K562 (cell line): ENCODE measurements around the gene AGK. TPM values are rescaled to one million over a fixed set of nuclear protein-coding genes. Genes with fewer than 3 reads are reported as not detected.

Source experiments
- ARID2 ChIP-seq: fragments of 450-650 bp; IDR thresholded peaks from 2 replicates; pipeline ENCODE4 v1.6.1; 2017; ENCODE audit warnings: antibody characterized with exemption, mild to moderate bottlenecking
- FOXJ3 ChIP-seq: sonication (generic); formaldehyde crosslinking; IDR thresholded peaks from 2 replicates; pipeline ENCODE4 v1.4.0; 2020; ENCODE audit warnings: mild to moderate bottlenecking, missing genetic modification reagents
- HCFC1 ChIP-seq: IDR thresholded peaks from 2 replicates; pipeline ENCODE4 v1.6.1; 2012; ENCODE audit warnings: low read depth, low read length, improper control_type of control experiment
- IRF2 ChIP-seq: sonication (generic); formaldehyde crosslinking; IDR thresholded peaks from 2 replicates; pipeline ENCODE4 v1.8.1; 2022; ENCODE audit warnings: mild to moderate bottlenecking, missing genetic modification reagents
- MAFK ChIP-seq: IDR thresholded peaks from 2 replicates; pipeline ENCODE4 v1.6.1; 2011; ENCODE audit warnings: low read length, improper control_type of control experiment
- MXI1 ChIP-seq: IDR thresholded peaks from 2 replicates; pipeline ENCODE4 v1.6.1; 2011; ENCODE audit warnings: low read depth, mild to moderate bottlenecking, improper control_type of control experiment, low read length
- PBX2 ChIP-seq, 2 experiments: IDR thresholded peaks in 1 of 2; conservative IDR thresholded peaks in 1 of 2; 2 replicates each; pipeline ENCODE4 v1.6.1; 2016; ENCODE audit warnings: low read depth in 2 of 2, mild to moderate bottlenecking in 1 of 2, missing compliant biosample characterization in 1 of 2, missing genetic modification characterization in 1 of 2, moderate library complexity in 1 of 2
- REST ChIP-seq, 2 experiments: fragments of 450-650 bp; formaldehyde crosslinking in 1 of 2; IDR thresholded peaks; 2 replicates each; pipeline versions ENCODE4 v1.4.0 to v1.6.1; 2014 to 2020; ENCODE audit warnings: mild to moderate bottlenecking in 2 of 2, borderline replicate concordance in 1 of 2, low read depth in 1 of 2
- SNIP1 ChIP-seq: fragments of 450-650 bp; IDR thresholded peaks from 2 replicates; pipeline ENCODE4 v1.7.1; 2017; ENCODE audit warnings: low read depth, mild to moderate bottlenecking
- ZBTB26 ChIP-seq: fragments of 450-650 bp; formaldehyde crosslinking; IDR thresholded peaks from 2 replicates; pipeline ENCODE4 v1.4.0; 2022; ENCODE audit warnings: missing genetic modification characterization
- polyA plus RNA-seq, 8 experiments: library from polyadenylated mRNA; depleted of rRNA in 4 of 8; stranded (reverse) in 5 of 8; unstranded in 3 of 8; fragments of >200 nt; fragmentation: Nextera tagmentation in 2 of 8; fragmentation: Illumina TruSeq in 1 of 8; extraction: Ambion mirVana in 2 of 8; extraction: Trizol in 1 of 8; gene quantifications; 2 replicates each; pipeline versions ENCODE4 v1.2.1 to v1.2.3, GENCODE V29; 2011 to 2014; ENCODE audit warnings: inconsistent platforms in 1 of 8, missing spikeins in 1 of 8
- total RNA-seq, 7 experiments: library from RNA; depleted of rRNA in 6 of 7; stranded (reverse); fragments of >200 nt in 6 of 7; fragmentation: Illumina TruSeq in 2 of 7; extraction: Trizol in 2 of 7; gene quantifications; 2 replicates each; pipeline versions ENCODE4 v1.2.1 to v1.2.3, GENCODE V29; 2011 to 2021; ENCODE audit warnings: low replicate concordance in 1 of 7

Gene AGK
- total and polyA plus RNA-seq, 9 of the 15 experiments (the other 6 are each of a cell fraction or from before 2014, with no cell fraction given), result 50.7 to 128 (median 71.8) TPM

DNA sequence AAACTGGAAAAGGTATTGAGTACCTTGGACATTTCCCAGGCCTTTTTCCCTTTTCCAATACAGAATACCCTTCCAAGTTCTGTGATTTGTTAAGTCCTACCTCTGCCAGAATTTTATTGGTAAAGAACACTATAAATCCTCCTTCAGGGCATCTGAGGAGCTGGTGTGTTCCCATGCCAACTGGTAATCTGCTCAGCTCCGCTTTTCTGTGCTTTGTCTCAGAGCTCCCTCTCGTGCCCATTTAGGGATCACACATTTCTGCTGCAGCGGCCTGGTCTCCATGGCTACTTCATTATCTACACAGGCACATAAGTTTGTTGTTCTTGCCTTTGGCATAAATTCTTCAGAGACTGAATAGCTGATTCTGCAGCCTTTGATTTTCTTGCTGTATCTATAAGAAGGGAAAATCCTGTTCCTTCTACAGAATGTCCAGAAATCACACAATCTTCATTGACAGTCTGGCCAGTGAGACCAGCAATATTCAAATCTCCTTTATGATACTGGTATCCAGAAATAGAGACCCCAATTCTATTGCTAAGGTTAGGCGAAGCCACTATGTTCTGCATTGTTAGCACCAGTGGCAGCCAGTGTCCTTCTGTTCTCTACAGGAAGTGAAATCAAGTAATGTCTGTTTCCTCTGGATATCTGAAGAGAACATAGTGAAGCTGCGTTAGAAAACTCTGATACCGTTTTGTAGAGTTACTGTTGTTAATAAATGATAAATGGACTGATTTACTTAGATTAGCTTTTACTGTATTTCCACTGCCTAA is 98.8 kb downstream of the AGK start (continued):
- TF ChIP-seq MXI1, result 0 out of 2 replicates have a peak, but pooled peaks have one; percentile 48
- TF ChIP-seq IRF2 (CRISPR knock-in tag), result no peak
- no peak for TF ChIP-seq ZBTB26 (CRISPR knock-in tag)
- TF ChIP-seq SNIP1, result no peak
- 0 out of 2 replicates have a peak, but pooled peaks have one; percentile 28 for TF ChIP-seq HCFC1
- no peak for TF ChIP-seq PBX2 (CRISPR knock-in tag; IDR thresholded peaks at IDR 0.05; ENCODE audit: low read depth)
- TF ChIP-seq PBX2 (tag; conservative IDR thresholded peaks at IDR 0.05; ENCODE audit: low read depth), result peak; percentile 87
- TF ChIP-seq FOXJ3 (CRISPR knock-in tag), result peak; percentile 76; the same call in 1 of the 2 replicates
- 0 out of 2 replicates have a peak, but pooled peaks have one; percentile 26 for TF ChIP-seq MAFK
- TF ChIP-seq ARID2, result no peak
- peak; percentile 35; the same call in 1 of the 2 replicates for TF ChIP-seq REST (IDR thresholded peaks at IDR 0.05; ENCODE audit: borderline replicate concordance)
- no peak for TF ChIP-seq REST (CRISPR knock-in tag; IDR thresholded peaks at IDR 0.05; ENCODE audit: low read depth)
